Endothelial cell of umbilical vein (primary cell): ENCODE data around the gene LHFPL6.

Experiments used
- CTCF ChIP-seq, 2 donors: IDR thresholded peaks; 1 replicate in 1 of 2; 2 replicates in 1 of 2; pipeline ENCODE4 v1.5.1; 2011; ENCODE audit warnings: low read length in 2 of 2, mild to moderate bottlenecking in 2 of 2, moderate library complexity in 2 of 2, control low read depth in 1 of 2, inconsistent platforms in 1 of 2, low read depth in 1 of 2; ENCODE audit not compliant: insufficient read depth in 1 of 2; ENCODE audit errors: extremely low read depth in 1 of 2
- EZH2 ChIP-seq: IDR thresholded peaks from 2 replicates; pipeline ENCODE4 v1.6.1; 2012; ENCODE audit warnings: borderline replicate concordance, low read depth, mild to moderate bottlenecking, moderate library complexity, low read length, inconsistent platforms; ENCODE audit not compliant: severe bottlenecking
- FOS ChIP-seq: IDR thresholded peaks from 2 replicates; pipeline ENCODE4 v1.6.1; 2011; ENCODE audit warnings: mild to moderate bottlenecking, low read length, moderate library complexity, borderline replicate concordance; ENCODE audit not compliant: insufficient read depth
- GATA2 ChIP-seq: IDR thresholded peaks from 2 replicates; pipeline ENCODE4 v1.7.0; 2011; ENCODE audit warnings: low read depth, mild to moderate bottlenecking, moderate library complexity, mixed read lengths, low read length; ENCODE audit not compliant: insufficient read length, insufficient read depth
- JUN ChIP-seq: IDR thresholded peaks from 2 replicates; pipeline ENCODE4 v1.6.1; 2011; ENCODE audit warnings: borderline replicate concordance, low read depth; ENCODE audit not compliant: insufficient read length, insufficient read depth
- MYC ChIP-seq: IDR thresholded peaks from one replicate; pipeline ENCODE4 v1.6.1; 2011; ENCODE audit warnings: mild to moderate bottlenecking, low read depth, low read length
- POLR2A ChIP-seq: IDR thresholded peaks from 2 replicates; pipeline ENCODE4 v1.6.1; 2012; ENCODE audit warnings: low read depth, mild to moderate bottlenecking, control low read depth, low read length
- POLR2AphosphoS5 ChIP-seq: IDR thresholded peaks from 2 replicates; pipeline ENCODE4 v1.6.1; 2012; ENCODE audit warnings: low read depth, mild to moderate bottlenecking, control low read depth, low read length, moderate library complexity; ENCODE audit not compliant: insufficient read depth
- TF ChIP-seq, protein P1 (sequence below): IDR thresholded peaks from 2 replicates; pipeline ENCODE4 v1.6.1; 2011; ENCODE audit not compliant: insufficient read depth, insufficient read length

DNA sequence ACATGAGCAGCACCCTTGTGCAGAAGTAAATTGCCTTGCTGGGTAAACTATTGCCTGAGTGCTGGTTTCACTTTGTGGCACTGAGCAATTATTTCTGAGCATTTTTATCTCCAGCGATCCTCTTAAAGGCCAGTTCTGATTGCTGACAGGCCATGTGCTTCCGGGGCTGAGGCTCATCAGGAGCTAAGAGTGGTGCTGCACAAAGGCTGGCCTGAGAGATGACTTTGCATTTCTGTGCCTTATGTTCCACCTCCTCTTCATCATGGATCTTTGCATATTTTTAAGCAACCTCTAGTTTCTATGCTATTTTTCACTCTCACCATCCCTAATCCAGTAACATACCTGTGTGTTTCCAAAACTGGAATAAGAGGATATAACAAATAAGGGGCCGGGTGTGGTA is 34.9 kb upstream of the LHFPL6 start:
- TF ChIP-seq POLR2AphosphoS5 (no peak), CTCF (IDR thresholded peaks at IDR 0.05; ENCODE audit: extremely low read depth in 1 of 2, insufficient read depth in 1 of 2, low read depth in 1 of 2, low read length in 2 of 2) (no peak), EZH2 (no peak), POLR2A (no peak), FOS (no peak), GATA2 (no peak), JUN (no peak), MYC (no peak)
- TF ChIP-seq, protein P1, sequence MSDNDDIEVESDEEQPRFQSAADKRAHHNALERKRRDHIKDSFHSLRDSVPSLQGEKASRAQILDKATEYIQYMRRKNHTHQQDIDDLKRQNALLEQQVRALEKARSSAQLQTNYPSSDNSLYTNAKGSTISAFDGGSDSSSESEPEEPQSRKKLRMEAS = no peak
